Stimulated activated CD4-positive, alpha-beta T cell treated with anti-CD3 and anti-CD28 coated beads, Interleukin-4, amount 100 ng/mL, for 48 hours (primary cell): ENCODE results near the gene STX8.
"Not testable (repeated sequence)": the region's sequence is repeated elsewhere in the genome, so short reads cannot be mapped to it uniquely, and the experiment has no call there.

ENCODE experiments used
- DNase-seq, 2 donors: peaks; one replicate each; pipeline ENCODE4 v3.0.0-alpha.2; 2020; ENCODE audit warnings: low read depth in 2 of 2

The STX8 gene

GRCh38 chr17:9342225-9342624 lies 233.4 kb downstream of the STX8 start:
- DNase-seq, result no peak

- DNase-seq, result no peak
These were observed 235.7 kb downstream of the STX8 start for GRCh38 chr17:9339958-9340357.

GRCh38 chr17:9339482-9339881 lies 236.1 kb downstream of the STX8 start:
- DNase-seq, result not testable (repeated sequence)

- no peak for DNase-seq
These were observed 238.8 kb downstream of the STX8 start for GRCh38 chr17:9336817-9337216.

GRCh38 chr17:9334536-9335446 lies 240.8 kb downstream of the STX8 start:
- DNase-seq, result no peak

GRCh38 chr17:9332132-9332494 lies 243.5 kb downstream of the STX8 start:
- no peak for DNase-seq

- DNase-seq, result no peak
These were observed 244.1 kb downstream of the STX8 start for GRCh38 chr17:9331279-9332131.

GRCh38 chr17:9330611-9331271 lies 244.9 kb downstream of the STX8 start:
- DNase-seq, result no peak

- DNase-seq, result no peak
These were observed 245.5 kb downstream of the STX8 start for GRCh38 chr17:9330141-9330540.

- DNase-seq, result no peak
These were observed 246.2 kb downstream of the STX8 start for GRCh38 chr17:9329251-9329921.

- DNase-seq, result no peak
These were observed 250.8 kb downstream of the STX8 start for GRCh38 chr17:9324864-9325263.

GRCh38 chr17:9322326-9322725 lies 253.3 kb downstream of the STX8 start:
- DNase-seq, result no peak

- no peak for DNase-seq
These were observed 253.7 kb downstream of the STX8 start for GRCh38 chr17:9321890-9322289.

- no peak for DNase-seq
These were observed 260.3 kb downstream of the STX8 start for GRCh38 chr17:9315360-9315759.

- DNase-seq, result no peak
These were observed 262.3 kb downstream of the STX8 start for GRCh38 chr17:9313346-9313745.

- no peak for DNase-seq
These were observed 266.4 kb downstream of the STX8 start for GRCh38 chr17:9309216-9309615.

GRCh38 chr17:9308069-9308468 lies 267.6 kb downstream of the STX8 start:
- no peak for DNase-seq

- DNase-seq, result no peak
These were observed 268.2 kb downstream of the STX8 start for GRCh38 chr17:9307313-9307998.

- DNase-seq, result no peak
These were observed 269.5 kb downstream of the STX8 start for GRCh38 chr17:9306086-9306485.

- DNase-seq, result no peak
These were observed 275.9 kb downstream of the STX8 start for GRCh38 chr17:9299695-9300094.

GRCh38 chr17:9298776-9299295 lies 276.8 kb downstream of the STX8 start:
- DNase-seq, result no peak
